GM18511 (cell line): ENCODE measurements around the gene TSKU.

Experiments used
- ATAC-seq: cut with Tn5 transposase; IDR thresholded peaks from one replicate; pipeline ENCODE4 v1.9.1; 2021; ENCODE audit warnings: mild to moderate bottlenecking, moderate library complexity; ENCODE audit not compliant: unreplicated experiment

The TSKU gene

GRCh38 chr11:76843907-76844306 is 60.8 kb downstream of the TSKU start:
- no peak for ATAC-seq

GRCh38 chr11:76844511-76844910 is 61.4 kb downstream of the TSKU start:
- no peak for ATAC-seq

- ATAC-seq = no peak
Observed at GRCh38 chr11:76845069-76845468, 61.9 kb downstream of the TSKU start.

- ATAC-seq = no peak
Observed at GRCh38 chr11:76846441-76846840, 63.3 kb downstream of the TSKU start.
